PFSK-1 (cell line): Measurements from ENCODE around the gene CAPN1.

Experiments used
- POLR2AphosphoS5 ChIP-seq: IDR thresholded peaks from 2 replicates; pipeline ENCODE4 v1.6.1; 2012; ENCODE audit warnings: low read depth, mild to moderate bottlenecking, control low read depth, low read length, moderate library complexity
- REST ChIP-seq, 2 experiments: IDR thresholded peaks; 2 replicates each; pipeline versions ENCODE4 v1.6.1 to v1.8.0; 2011 to 2012; ENCODE audit warnings: low read depth in 2 of 2, low read length in 2 of 2, control low read depth in 1 of 2, inconsistent platforms in 1 of 2, mild to moderate bottlenecking in 1 of 2, moderate library complexity in 1 of 2; ENCODE audit not compliant: insufficient read depth in 1 of 2

DNA sequence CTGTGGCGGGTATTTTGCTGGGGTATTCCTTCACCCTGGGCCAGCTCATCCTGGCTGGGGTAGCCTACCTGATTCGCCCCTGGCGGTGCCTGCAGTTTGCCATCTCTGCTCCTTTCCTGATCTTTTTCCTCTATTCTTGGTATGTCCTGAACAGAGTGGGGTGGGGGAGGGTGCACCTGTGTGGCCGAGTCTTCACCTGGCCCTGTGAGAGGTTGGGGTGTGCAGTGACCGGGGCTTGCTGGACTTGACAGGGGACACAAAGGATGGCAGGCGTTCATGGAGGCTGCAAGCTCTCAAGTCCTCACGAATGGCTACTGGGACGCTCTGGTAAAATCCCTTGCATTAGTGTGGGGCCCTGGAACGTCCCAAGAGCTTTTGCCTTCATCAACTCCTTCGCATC is 39.3 kb downstream of the CAPN1 start:
- TF ChIP-seq POLR2AphosphoS5, result no peak
- TF ChIP-seq REST (IDR thresholded peaks at IDR 0.05; ENCODE audit: insufficient read depth in 1 of 2, low read depth in 2 of 2, low read length in 2 of 2), result no peak
